ENCODE results near the gene RYR3. TPM values are rescaled to one million over a fixed set of nuclear protein-coding genes. Genes with fewer than 3 reads are reported as not detected.

The RYR3 gene
- polyA plus RNA-seq, 1 donor (not counting 4 experiments of a cell fraction or from before 2014, with no cell fraction given) = 0.04 TPM

DNA sequence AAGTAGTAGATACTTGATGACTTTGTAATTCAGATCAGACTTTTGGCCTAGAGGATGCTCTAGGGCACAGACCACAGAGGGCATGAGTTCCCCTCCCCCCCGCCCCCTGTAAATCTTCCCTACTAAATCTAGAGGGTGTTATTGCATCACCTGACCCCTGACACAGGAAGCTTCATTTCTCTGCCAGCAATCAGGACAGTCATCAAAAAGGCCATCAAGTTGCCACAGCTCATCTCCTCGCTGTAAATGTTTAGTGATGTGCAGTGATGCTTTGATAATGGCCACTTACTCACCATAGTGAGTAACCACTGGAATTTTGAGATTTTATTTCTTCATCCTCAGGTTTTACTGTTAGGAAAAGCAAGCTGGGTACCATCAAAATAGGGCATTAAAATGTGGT is 368.3 kb downstream of the RYR3 start:
- no peaks in the 10 kb centered on the region for H3K9me1 ChIP-seq (ENCODE audit: control insufficient read depth, extremely low read depth, insufficient read depth, low read length)
- no peak overlapping the region for H3K4me3 ChIP-seq (ENCODE audit: control insufficient read depth in 2 of 3, extremely low read depth in 1 of 3, insufficient read depth in 2 of 3, low read depth in 1 of 3, low read length in 3 of 3)
- no peak overlapping the region for H3K9ac ChIP-seq (ENCODE audit: control insufficient read depth, extremely low read depth, insufficient read depth, low read length)
- no peaks in the 10 kb centered on the region for H4K20me1 ChIP-seq (ENCODE audit: control insufficient read depth, extremely low read depth, insufficient read depth, low read length)
- no peaks in the 10 kb centered on the region for H3K79me2 ChIP-seq (ENCODE audit: control insufficient read depth, insufficient read depth, low read length)
- no peaks in the 10 kb centered on the region for H3K4me1 ChIP-seq (ENCODE audit: control insufficient read depth, extremely low read depth, insufficient read depth, low read length)
- peaks cover 4% of the 10 kb centered on the region for H3K27me3 ChIP-seq (ENCODE audit: control insufficient read depth, extremely low read depth, insufficient read depth, low read length)
- no peak overlapping the region for H2AFZ ChIP-seq (ENCODE audit: control insufficient read depth, low read length)
- TF ChIP-seq, protein P1, sequence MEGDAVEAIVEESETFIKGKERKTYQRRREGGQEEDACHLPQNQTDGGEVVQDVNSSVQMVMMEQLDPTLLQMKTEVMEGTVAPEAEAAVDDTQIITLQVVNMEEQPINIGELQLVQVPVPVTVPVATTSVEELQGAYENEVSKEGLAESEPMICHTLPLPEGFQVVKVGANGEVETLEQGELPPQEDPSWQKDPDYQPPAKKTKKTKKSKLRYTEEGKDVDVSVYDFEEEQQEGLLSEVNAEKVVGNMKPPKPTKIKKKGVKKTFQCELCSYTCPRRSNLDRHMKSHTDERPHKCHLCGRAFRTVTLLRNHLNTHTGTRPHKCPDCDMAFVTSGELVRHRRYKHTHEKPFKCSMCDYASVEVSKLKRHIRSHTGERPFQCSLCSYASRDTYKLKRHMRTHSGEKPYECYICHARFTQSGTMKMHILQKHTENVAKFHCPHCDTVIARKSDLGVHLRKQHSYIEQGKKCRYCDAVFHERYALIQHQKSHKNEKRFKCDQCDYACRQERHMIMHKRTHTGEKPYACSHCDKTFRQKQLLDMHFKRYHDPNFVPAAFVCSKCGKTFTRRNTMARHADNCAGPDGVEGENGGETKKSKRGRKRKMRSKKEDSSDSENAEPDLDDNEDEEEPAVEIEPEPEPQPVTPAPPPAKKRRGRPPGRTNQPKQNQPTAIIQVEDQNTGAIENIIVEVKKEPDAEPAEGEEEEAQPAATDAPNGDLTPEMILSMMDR (optimal IDR thresholded peaks at IDR 0.05 in 1 of 3, IDR thresholded peaks at IDR 0.05 in 1 of 3, conservative IDR thresholded peaks at IDR 0.05 in 1 of 3; ENCODE audit: extremely low read depth in 1 of 3, insufficient read depth in 2 of 3, low read length in 3 of 3) = no peak
- no peak for TF ChIP-seq EZH2 (IDR thresholded peaks at IDR 0.05; ENCODE audit: low read length)
- no peak for DNase-seq (ENCODE audit: low read depth, low spot score)
- H3K4me2 ChIP-seq (ENCODE audit: control insufficient read depth, extremely low read depth, insufficient read depth, low read depth, low read length) = no peak overlapping the region
- H3K36me3 ChIP-seq (ENCODE audit: control insufficient read depth in 2 of 2, extremely low read depth in 1 of 2, insufficient read depth in 2 of 2, low read length in 2 of 2) = no peaks in the 10 kb centered on the region
- dilution Hi-C loops (cut with MboI; ENCODE audit: extremely low pct_ligation_motif_present, low sequenced_read_pairs) = no loop called here
- no peaks in the 10 kb centered on the region for H3K9me3 ChIP-seq (ENCODE audit: control insufficient read depth, low read depth, low read length)
- H3K27ac ChIP-seq (ENCODE audit: control insufficient read depth, insufficient read depth, low read length) = no peak overlapping the region
- FAIRE-seq = no peak

DNA sequence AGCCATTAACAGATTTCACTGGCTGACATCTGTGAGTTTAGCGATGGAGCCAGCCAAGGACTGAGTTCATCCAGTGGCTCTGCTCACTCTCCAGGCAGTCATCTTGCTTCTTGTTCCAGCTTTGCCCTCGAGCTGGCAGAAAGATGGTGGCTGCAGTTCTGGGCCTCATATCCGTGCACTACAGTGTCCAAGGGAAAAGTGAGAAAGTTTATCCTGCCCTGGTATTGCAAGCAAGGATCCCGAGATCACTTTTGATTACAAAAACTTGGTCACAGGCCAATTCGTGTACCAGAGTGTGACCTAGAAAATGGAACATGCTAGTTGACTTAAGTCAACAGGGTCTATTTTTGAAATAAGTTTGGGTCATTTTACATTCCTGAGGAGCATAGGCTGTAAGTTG is 369.6 kb downstream of the RYR3 start:
- FAIRE-seq = no peak
- no peaks in the 10 kb centered on the region for H3K79me2 ChIP-seq (ENCODE audit: control insufficient read depth, insufficient read depth, low read length)

More for the DNA sequence above, 369.6 kb downstream of the RYR3 start:
- Histone ChIP-seq H3K27ac (ENCODE audit: control insufficient read depth, insufficient read depth, low read length) (no peak overlapping the region), H3K9me3 (ENCODE audit: control insufficient read depth, low read depth, low read length) (no peaks in the 10 kb centered on the region), H2AFZ (ENCODE audit: control insufficient read depth, low read length) (no peak overlapping the region), H3K4me2 (ENCODE audit: control insufficient read depth, extremely low read depth, insufficient read depth, low read depth, low read length) (no peak overlapping the region), H3K9ac (ENCODE audit: control insufficient read depth, extremely low read depth, insufficient read depth, low read length) (no peak overlapping the region), H4K20me1 (ENCODE audit: control insufficient read depth, extremely low read depth, insufficient read depth, low read length) (no peaks in the 10 kb centered on the region), H3K27me3 (ENCODE audit: control insufficient read depth, extremely low read depth, insufficient read depth, low read length) (peaks cover 4% of the 10 kb centered on the region), H3K9me1 (ENCODE audit: control insufficient read depth, extremely low read depth, insufficient read depth, low read length) (no peaks in the 10 kb centered on the region), H3K4me3 (ENCODE audit: control insufficient read depth in 2 of 3, extremely low read depth in 1 of 3, insufficient read depth in 2 of 3, low read depth in 1 of 3, low read length in 3 of 3) (no peak overlapping the region), H3K4me1 (ENCODE audit: control insufficient read depth, extremely low read depth, insufficient read depth, low read length) (no peaks in the 10 kb centered on the region), H3K36me3 (ENCODE audit: control insufficient read depth in 2 of 2, extremely low read depth in 1 of 2, insufficient read depth in 2 of 2, low read length in 2 of 2) (no peaks in the 10 kb centered on the region)
- dilution Hi-C loops (cut with MboI; ENCODE audit: extremely low pct_ligation_motif_present, low sequenced_read_pairs) = no loop called here
- TF ChIP-seq, protein P1 (optimal IDR thresholded peaks at IDR 0.05 in 1 of 3, IDR thresholded peaks at IDR 0.05 in 1 of 3, conservative IDR thresholded peaks at IDR 0.05 in 1 of 3; ENCODE audit: extremely low read depth in 1 of 3, insufficient read depth in 2 of 3, low read length in 3 of 3) = no peak
- no peak for DNase-seq (ENCODE audit: low read depth, low spot score)
